KG1 (cell line): Measurements from ENCODE around the gene HSPA4L.

Source experiments
- DNase-seq: peaks from one replicate; lab custom pipeline; 2025; lab: John Stamatoyannopoulos, UW

Gene HSPA4L

DNA sequence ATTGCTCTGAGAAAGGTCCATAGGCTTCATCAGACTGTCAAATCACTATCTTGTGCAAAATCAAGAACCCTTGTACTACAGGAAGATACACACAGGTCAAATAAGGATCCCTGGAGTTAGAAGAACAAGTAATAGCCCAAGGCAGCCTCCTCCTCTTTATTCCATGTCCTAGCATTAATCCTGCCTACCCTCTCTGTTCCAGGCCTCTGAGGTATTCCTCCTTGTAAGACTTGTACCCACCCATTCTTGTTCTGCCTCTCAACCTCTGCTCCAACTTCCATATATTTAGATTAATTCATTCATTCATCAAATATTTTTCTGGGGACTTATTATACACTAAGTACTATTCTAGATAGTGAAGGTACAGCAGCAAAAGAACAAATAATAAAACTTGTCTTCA is 88.2 kb downstream of the HSPA4L start:
- no peak for DNase-seq

DNA sequence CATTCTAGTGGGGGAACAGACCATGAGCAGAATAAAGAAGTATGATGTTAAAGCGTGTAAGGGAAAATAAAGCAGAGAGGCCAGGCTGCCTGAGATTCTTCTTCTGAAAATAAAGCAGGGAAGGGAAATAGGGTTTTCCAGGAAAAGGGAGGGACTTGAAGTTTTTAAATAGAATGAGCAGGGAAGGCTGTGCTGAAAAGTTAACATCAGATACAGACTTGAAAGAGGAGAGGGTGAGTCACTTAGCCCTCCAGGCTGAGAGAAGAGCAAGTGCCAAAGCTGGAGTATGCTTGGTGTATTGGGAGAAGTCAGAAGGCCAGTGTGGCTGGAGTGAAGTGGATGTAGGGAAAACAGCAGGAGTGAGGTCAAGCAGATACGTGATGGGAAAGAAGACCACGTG is 88.6 kb downstream of the HSPA4L start:
- no peak for DNase-seq

GRCh38 chr4:127875791-127876190 is 93.7 kb downstream of the HSPA4L start:
- no peak for DNase-seq

DNA sequence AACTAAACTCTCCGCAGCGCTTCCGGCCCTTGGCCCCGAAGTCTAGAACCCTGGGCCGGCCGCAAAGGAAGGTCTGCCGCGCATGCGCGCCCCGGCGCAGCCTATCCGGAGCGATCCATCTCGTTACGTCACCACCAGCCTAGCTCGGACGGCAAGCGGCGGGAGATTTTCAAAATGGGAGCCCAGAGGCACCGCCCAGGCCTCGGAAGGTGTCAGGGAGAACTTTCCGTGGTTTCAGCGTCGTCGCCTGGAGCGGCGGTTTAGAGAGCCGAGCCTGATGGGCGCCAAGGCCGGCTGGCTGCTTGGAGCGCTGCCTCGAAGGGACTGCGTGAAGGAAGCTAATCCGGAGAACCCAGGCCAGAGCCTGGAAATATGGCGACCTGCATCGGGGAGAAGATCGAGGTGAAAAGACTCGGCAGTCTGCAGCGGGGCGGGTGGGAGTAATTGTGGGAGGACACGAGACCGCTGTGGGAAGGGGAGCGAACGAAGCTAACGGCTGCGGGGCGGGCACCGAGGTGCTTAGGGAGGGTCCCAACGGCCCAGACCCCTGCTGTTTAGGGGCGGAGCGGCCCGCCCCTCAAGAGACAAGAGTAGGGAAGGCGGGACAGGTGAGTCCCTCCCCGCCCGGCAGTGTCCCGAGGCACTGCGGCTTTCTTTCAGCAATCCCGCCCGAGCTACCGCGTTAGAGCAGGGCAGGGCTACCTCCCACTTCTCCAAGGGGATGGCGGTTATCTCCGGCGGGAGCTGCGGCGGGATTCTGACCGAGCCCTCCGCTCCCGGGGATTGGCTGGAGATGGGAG is 98.8 kb downstream of the HSPA4L start, which contains the start of gene PLK4:
TSS of gene PLK4 (plus strand) at position 131 of the 800 bp plus-strand sequence. CDS start at position 373, 242 bp downstream.
- DNase-seq: peak; percentile 95

DNA sequence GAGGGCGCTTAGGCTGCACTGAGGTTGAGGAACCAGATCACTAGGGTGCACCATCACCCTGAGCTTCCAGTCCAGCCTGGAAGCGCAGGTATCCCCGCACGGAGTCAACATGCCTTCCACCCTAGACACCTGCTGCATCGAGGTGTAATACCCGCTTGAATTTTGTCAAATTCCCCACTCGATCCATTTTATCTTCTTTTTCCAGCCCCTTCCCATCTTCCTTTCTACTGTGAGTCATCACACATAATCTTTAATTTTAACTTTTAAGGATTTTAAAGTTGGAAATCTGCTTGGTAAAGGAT is 99.4 kb downstream of the HSPA4L start:
- no peak for DNase-seq

DNA sequence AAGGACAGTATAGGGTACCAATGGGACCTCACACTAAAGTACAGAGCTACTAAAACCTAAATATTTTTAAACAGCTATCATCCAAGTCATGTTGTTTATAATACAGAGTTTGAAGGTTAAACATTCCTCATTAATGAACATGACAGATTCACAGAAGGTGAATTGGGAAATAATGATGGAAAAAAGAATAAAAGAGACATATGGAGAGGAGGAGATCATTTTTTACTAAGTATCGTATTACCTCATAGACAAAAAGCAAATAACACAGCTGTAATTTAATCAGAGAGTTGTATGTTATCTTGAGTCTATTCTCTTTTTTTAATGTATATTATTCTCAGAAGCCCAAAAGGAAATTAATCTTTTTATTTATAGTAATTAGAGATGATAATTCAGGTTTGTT is 106.4 kb downstream of the HSPA4L start:
- no peak for DNase-seq

- DNase-seq: no peak
Measured at GRCh38 chr4:127889903-127890302, 107.8 kb downstream of the HSPA4L start.
